ENCODE measurements around the gene TRIM17.

TRIM17 gene

GRCh38 chr1:228453022-228453560 lies 36.4 kb upstream of the TRIM17 start:
- H3K4me3 ChIP-seq (ENCODE audit: low read depth, low read length), result no peak overlapping the region
- no peaks in the 10 kb centered on the region for H3K36me3 ChIP-seq (replicated peaks)
- no peaks in the 10 kb centered on the region for H3K27me3 ChIP-seq (replicated peaks)
- H3K27ac ChIP-seq, result no peak overlapping the region
- in situ Hi-C loops (cut with HindIII; ENCODE audit: low pct_ligation_motif_present, low sequenced_read_pairs), result no loop called here
- TF ChIP-seq CTCF (IDR thresholded peaks at IDR 0.05; ENCODE audit: low read depth, low read length, missing control alignments), result no peak
- DNase-seq, result no peak

GRCh38 chr1:228452194-228453021 lies 35.7 kb upstream of the TRIM17 start:
- Histone ChIP-seq H3K4me3 (ENCODE audit: low read depth, low read length) (no peak overlapping the region), H3K36me3 (replicated peaks) (no peaks in the 10 kb centered on the region), H3K27me3 (replicated peaks) (no peaks in the 10 kb centered on the region), H3K27ac (no peak overlapping the region)
- no peak for TF ChIP-seq CTCF (IDR thresholded peaks at IDR 0.05; ENCODE audit: low read depth, low read length, missing control alignments)
- in situ Hi-C loops (cut with HindIII; ENCODE audit: low pct_ligation_motif_present, low sequenced_read_pairs), result no loop called here
- no peak for DNase-seq

GRCh38 chr1:228450200-228450599 lies 33.5 kb upstream of the TRIM17 start:
- Histone ChIP-seq H3K36me3 (replicated peaks) (no peaks in the 10 kb centered on the region), H3K27ac (no peak overlapping the region), H3K4me3 (ENCODE audit: low read depth, low read length) (no peak overlapping the region), H3K27me3 (replicated peaks) (no peaks in the 10 kb centered on the region)
- no peak for DNase-seq
- TF ChIP-seq CTCF (IDR thresholded peaks at IDR 0.05; ENCODE audit: low read depth, low read length, missing control alignments), result no peak
- in situ Hi-C loops (cut with HindIII; ENCODE audit: low pct_ligation_motif_present, low sequenced_read_pairs), result no loop called here

GRCh38 chr1:228448372-228448771 lies 31.7 kb upstream of the TRIM17 start:
- DNase-seq, result no peak
- in situ Hi-C loops (cut with HindIII; ENCODE audit: low pct_ligation_motif_present, low sequenced_read_pairs), result no loop called here
- no peak overlapping the region for H3K4me3 ChIP-seq (ENCODE audit: low read depth, low read length)

GRCh38 chr1:228446852-228447251 lies 30.2 kb upstream of the TRIM17 start:
- TF ChIP-seq CTCF (IDR thresholded peaks at IDR 0.05; ENCODE audit: low read depth, low read length, missing control alignments), result no peak
- no peak overlapping the region for H3K27ac ChIP-seq

More at GRCh38 chr1:228448372-228448771, 31.7 kb upstream of the TRIM17 start:
- no peak for TF ChIP-seq CTCF (IDR thresholded peaks at IDR 0.05; ENCODE audit: low read depth, low read length, missing control alignments)
- Histone ChIP-seq H3K27me3 (replicated peaks) (no peaks in the 10 kb centered on the region), H3K36me3 (replicated peaks) (no peaks in the 10 kb centered on the region), H3K27ac (no peak overlapping the region)

More at GRCh38 chr1:228446852-228447251, 30.2 kb upstream of the TRIM17 start:
- Histone ChIP-seq H3K4me3 (ENCODE audit: low read depth, low read length) (no peak overlapping the region), H3K27me3 (replicated peaks) (no peaks in the 10 kb centered on the region), H3K36me3 (replicated peaks) (no peaks in the 10 kb centered on the region)
- DNase-seq, result no peak
- in situ Hi-C loops (cut with HindIII; ENCODE audit: low pct_ligation_motif_present, low sequenced_read_pairs), result no loop called here
